NK-92 (cell line): ENCODE data around the gene MTCL1.

Experiments used
- DNase-seq: peaks from one replicate; lab custom pipeline; 2025; ENCODE audit not compliant: unreplicated experiment; lab: John Stamatoyannopoulos, UW

The MTCL1 gene

DNA sequence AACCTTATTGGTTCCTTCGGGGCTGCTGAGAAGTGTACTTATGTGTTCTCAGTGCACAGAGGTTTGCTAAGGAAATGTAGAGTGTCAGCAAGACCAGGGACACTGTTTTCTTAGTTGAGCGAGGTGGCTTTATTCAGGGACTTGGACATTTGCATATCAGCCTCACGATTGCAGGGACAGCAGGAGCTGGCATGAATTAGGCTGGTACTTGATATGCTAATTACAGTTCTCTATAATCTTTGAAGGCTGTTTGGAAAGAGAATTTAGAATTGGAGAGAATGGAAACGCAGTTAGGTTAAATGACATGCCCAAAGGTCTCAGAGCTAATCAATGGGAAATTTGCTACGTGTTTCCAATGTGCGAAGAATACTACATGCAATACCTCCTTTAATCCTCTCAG lies 18.7 kb upstream of the MTCL1 start:
- no peak for DNase-seq

DNA sequence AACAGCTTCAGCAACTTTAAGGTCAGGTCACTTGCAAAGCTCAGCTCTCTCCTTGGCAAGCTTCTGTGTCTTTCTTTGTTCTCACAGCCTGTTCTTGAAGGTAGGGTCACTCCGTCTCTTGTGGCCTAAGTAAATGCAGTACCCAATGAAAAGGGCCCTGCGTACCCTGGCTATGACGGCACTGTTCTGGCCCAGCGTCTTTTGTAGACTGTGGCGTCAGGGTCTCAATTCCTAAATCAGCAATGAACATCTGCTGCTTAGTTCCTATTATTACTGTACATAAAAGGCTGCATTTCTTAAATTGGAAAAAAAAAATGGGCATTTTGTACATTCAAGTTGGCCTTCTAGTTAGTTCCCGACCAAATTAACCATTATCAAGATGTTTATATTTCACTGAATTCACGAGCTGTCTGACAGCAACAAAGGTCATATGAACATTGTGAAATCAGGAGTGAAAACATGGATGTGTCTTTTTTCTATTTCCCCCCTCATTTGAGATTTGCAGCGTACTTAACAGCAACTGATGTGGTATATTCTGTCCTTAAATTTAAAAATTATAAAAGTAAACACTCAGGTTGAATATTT lies 17.0 kb upstream of the MTCL1 start:
- no peak for DNase-seq

DNA sequence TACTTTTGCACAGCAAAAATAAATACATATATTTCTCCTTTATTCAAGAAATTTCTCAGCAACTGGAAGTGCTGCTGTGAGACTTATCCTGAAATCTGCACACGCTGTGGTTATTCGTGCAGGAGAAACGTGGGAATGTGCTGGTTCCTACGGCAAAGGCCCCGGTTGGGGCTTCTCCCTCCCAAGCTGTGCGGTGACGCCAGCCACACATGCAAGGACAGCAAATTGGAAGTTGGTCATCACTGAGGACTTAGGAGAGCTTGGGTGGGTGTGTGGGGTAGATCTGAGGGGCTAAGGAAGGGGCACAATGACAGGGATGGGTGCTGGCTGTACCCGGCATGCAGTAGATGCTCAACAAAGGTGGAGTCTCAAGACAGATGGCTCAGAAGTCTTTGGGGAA lies 16.5 kb upstream of the MTCL1 start:
- DNase-seq, result no peak

DNA sequence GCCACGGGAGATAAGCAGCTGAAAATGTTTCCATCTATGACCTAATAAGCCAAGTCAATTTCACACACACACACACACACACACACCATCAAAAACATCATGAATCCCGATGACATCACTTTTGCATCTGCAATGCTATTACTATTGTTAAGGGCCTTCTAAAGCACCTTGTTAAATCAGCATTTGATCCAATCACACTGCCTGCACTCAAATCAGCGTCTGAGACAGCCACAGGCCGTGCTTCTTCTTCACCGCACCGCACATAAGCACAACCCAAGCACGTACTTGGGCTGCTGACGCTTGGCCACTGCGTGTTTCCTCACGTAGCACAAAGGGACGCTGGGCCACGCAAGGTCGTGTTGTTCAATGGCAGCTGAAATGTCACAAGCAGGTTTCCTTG lies 15.8 kb upstream of the MTCL1 start:
- DNase-seq, result no peak

DNA sequence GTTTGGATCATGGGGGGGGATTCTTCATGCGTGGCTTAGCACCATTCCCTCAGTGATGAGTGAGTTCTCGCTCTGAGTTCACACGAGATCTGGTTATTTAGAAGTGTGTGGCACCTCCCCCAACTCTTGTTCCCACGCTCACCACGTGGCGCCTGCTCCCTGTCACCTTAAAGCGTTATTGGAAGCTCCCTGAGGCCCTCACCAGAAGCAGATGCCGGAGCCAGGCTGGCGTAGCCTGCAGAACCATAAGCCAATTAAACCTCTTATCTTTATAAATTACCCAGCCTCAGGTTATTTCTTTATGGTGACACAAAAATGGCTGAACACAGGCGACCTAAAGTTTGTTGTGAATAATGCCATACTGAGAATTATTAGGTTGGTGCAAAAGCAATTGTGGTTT lies 10.5 kb upstream of the MTCL1 start:
- no peak for DNase-seq

DNA sequence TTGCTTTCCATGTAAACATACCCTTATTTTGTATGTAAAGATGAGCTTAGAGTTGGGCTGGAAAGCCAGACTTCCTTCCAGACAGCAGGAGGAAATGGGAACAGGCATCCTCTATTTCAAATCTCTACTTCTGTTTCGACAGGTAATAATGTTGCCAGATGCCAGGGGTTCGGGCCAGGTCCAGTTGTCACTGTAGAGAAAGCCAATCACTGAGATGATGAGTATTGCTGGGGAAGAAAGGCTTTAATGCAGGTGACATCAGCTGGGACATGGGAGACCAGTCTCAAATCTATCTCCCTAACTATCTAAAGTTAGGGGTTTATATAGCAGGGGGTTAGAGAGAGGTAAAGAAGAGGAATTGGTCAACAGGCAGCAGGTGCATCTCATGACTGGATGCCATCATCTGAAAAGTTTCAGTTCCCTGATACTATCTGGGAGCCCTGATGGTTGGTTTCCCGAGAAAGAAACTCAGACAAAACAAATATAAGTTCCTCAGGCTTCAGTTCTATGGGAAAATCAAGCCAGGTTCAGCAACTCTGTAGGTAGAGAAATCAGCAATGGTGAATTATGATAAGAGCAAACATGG lies 9.3 kb upstream of the MTCL1 start:
- DNase-seq, result no peak

DNA sequence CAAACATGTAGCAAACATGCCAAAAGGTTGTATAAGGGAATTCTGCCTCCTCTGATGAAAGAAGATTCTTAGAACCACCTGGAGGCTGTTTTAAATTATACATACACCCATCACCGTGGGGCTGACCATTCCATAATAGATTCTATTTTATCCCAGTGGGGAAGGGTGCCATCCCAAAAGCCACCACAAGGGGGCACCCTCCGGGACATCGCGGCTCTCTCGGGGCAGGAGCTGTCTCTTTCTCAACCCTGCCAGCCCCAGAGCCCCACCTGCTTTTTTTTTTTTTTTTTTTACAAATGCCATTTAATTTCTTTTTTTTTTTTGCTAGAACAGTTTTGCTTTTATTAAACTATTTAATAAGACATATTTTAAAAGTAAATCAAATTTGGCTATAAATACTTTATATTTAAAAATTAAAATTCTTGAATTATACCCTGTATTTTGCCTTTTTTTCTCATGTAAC lies 8.6 kb upstream of the MTCL1 start:
- no peak for DNase-seq

DNA sequence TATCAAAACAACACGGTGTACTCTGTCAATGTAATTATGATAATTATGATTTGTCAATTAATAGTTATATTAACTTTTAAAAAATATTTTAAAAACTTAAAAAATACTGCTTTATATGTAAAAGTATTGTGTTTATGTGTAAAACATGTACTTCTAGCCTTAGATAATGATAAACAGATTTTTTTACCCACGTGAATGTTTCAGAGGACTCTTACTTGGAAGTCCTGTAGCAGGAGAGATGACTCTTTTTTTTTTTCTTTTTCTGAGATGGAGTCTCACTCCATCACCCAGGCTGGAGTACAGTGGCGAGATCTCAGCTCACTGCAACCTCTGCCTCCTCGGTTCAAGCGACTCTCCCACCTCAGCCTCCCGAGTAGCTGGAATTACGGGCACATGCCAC lies 6.2 kb upstream of the MTCL1 start:
- DNase-seq, result no peak

DNA sequence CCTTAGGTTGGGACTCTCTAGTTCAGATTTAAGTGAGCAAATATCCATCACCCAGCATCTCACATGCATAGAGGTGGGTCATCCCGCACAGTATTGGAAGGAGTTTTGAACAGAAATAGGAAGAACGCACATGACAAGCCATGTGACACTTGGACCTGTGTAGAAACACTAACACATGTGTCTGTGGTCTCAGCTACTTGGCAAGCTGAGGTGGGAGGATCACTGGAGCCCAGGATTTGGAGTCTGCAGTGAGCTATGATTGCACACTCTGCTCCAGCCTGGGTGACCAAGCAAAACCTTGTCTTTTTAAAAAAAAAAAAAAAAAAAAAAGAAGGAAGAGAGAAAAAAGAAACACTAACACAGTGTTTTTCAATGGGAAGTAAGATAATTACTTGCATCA lies 5.4 kb upstream of the MTCL1 start:
- DNase-seq, result no peak

DNA sequence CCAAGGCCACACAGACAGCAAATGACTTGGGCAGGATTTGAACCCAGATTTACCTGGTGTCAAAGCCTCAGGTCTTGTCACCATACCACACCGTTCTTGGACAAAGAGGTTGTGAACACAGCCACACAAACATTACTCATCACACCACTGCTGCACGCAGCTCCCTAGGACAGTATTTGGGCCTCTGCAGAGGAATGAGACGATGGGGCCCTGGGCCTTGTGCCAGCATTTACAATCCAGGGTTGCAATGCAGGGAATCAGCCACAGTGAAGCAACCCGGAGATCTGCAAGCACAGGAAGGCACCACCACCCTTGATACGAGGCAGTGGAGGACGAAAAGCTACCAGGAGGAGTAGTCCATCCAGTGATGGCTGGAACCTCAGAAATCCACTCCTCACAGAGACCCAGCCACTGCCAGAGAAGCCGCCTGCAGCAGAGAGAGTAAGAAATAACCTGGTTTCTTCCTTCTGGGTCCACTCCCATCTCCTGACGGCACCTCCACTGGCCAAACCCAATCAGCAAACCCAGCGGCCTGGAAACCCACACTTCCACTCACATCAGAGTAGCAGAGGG lies 3.7 kb upstream of the MTCL1 start:
- DNase-seq, result no peak

DNA sequence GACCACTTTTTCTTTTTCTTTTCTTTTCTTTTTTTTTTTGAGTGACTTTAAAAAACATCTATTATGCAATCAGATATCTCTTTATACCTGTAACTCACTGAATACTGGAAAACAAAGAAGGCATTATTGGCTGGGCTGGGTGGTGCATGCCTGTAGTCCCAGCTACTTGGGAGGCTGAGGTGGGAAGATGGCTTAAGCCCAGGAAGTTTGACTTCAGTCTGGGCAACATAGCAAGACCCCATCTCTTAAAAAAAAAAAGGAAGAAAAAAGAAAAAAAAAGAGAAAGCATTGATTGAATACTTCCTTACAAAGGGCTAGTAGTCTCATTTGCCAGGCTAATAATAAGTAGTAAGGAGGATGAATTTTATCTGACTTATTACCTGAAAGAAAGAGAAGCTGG lies 2.7 kb upstream of the MTCL1 start:
- DNase-seq, result no peak

DNA sequence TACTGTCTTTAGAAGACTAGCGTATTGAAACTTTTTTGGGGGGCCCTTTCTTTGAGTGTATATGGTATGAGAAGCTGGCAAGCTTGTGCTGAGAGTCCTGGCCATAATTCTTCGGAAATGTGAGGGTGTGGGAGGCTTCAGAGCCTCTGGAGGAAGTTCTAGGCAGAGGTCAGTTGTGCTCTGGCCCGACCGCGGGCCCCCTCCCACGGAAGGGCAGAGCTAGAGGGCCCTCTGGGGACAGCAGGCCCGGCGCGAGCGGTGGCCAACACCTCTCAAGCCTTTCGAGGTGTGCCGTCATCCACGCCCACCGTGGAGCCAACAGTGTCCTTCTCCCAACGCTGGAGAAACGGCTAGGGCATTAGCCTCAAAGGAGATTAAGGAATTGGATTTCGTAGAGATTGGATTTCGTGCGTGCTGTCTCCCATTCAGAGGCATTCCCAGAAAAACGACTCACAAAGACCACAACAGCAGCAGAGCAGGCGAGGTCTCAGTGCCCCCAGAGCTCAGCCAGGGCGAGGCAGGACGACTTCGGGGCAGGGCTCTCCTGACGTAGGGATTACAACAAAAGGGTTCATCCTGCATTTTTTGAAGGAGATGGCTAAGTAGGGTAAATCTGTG lies 2.2 kb upstream of the MTCL1 start:
- no peak for DNase-seq

DNA sequence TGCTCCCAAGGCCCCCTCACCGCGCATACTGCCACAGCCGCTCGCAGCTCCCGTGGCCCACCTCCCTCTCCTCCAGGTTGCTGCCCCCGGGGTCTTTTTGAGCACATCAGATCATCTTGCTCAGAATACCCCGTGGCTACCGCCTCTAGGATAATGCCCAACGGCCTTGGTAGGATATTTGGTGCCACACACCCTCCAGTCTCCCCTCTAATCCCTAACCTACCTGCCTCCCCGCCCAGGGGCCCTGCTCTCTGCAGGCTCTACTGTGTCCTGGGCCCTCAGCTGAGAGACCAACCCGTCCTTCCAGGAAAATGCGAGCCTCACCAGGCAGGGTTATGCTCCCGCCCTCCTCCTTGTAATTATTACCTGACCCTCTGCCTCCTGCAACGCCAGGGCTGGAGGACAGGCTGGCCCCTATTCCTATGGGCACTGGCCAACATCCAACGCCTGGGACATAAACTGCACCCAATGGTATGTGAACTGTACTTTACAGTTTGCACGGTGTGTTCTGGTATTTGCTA lies 1.5 kb upstream of the MTCL1 start:
- no peak for DNase-seq

DNA sequence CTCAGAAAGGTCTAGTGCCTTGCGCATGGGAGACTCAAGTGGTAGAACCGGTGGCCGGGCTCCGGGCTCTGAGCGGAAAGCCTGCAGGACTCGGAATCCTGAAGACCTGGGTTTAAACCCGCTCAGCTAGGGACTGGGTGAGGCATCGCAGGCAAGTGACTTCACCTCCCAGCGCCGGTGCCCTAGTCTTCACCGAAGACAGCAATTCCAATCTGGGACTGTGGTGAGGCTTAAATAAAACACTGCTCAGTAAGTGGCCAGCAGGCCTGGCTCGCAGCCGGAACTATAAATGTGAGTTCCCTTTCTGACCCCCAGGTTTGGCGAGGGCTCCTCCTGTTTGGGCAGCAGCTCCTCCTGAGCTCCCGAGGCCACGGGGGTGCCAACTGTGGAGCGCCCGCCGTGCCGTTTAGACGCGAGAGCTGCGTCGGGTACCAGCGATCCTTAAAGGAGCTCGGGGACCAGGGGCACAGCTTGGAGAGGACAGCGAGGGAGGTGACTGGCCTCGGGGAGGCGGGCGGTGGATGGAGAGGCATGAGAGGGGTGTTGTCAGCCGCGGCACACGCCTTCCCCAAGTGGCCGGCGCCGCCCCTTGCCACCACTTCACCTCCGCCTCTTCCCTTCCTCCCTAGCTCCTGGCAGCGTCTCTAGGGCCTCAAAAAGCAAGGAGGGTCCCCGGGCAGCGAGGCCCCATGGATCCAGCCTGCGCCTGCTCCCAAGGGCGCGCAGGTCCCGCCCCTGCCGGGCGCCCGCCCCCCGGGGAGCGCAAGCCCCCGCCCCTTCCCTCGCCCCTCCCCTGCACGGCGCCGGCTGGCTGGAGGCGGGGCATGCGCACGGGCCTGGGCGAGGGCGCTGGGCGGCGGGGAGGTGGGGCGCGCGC lies 757 bp upstream of the MTCL1 start:
- no peak for DNase-seq

DNA sequence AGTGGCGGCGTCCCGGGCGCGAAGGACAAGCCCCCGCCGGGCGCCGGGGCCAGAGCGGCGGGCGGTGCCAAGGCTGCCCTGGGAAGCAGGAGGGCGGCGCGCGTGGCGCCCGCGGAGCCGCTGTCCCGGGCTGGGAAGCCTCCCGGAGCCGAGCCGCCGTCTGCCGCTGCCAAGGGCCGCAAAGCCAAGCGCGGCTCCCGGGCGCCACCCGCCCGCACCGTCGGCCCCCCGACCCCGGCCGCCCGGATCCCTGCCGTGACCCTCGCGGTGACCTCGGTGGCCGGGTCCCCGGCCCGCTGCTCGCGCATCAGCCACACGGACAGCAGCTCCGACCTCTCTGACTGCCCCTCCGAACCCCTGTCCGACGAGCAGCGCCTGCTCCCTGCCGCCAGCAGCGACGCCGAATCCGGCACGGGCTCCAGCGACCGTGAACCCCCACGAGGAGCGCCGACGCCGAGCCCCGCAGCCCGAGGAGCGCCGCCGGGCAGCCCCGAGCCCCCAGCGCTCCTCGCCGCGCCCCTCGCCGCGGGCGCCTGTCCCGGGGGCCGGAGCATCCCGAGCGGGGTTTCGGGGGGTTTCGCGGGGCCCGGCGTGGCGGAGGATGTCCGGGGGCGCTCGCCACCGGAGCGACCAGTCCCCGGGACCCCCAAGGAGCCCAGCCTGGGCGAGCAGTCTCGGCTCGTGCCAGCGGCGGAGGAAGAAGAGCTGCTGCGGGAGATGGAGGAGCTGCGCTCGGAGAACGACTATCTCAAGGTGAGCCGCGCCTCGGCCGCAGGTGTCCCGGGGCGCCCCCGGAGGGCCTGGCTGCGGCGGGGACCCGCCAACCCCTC lies 820 bp downstream of the MTCL1 start:
- DNase-seq, result no peak

DNA sequence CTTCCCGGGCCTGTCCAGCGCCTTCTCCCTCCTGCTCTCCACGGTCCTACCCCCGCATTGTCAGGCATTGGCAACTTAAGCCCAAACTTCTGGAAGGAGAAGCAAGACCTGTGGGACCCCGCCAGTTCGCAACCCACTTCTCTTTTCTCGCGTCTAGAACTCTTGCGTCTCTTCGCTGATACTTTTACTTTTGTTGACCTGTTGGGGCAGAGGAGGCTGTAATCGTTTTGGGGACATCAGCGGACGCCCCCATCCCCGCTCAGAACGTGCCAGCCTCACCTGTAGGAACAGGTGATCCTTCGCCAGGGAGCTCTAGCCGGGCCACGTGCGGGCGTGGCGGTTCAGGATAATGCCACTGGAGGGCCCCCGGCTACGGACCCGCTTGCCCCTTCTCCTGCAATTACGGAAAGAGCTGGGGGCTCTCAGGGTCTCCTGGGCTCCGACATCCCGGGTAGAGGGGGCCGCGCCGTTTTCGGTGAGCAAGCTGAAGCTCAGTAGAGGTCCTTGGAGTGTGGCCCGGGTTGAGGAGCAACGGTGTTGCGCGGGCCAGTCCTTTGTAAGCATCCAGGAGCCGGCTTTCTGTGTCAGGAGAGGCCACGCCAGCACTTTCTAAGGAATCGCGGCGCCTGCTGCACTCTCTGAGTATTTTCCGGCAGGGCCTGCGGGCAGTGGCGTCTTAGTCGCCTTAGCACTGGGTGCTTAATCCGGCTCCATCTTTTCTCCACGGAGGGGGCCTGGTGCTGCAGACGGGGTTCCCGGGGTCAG lies 1.6 kb downstream of the MTCL1 start:
- no peak for DNase-seq

DNA sequence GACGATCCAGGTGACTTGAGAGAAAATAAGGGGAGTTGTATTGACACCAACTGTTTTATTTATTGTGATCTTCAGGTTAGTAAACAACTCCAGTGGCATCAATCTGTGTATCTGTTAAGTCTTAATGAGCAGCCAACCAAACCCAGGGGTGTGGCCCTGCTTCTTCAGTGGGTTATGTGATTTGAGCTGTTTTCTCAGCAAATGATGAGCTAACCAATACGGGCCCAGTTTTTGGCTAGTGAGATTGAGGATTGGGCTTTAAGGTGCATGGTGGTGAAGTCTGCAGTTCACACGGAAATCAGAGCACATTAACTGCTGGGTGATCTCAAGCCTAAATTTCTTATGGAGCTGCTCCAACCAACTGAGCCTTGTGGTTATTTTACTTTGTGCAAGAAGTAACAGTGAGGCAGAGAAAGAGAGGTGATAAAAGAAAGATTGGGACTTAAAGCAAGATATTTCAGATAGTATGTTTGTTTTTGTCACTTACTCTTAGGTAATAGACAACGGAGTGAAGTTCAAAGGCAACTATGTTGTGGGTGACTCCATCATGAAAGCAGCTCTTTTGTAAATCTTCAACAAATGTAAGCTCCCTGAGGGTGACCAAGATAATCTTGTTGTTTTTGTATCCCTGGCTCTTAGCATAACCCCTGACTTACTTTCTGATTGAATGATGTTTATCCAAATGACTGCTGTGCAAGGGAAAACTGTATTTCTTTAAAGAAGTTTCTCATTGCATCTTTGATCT lies 2.4 kb downstream of the MTCL1 start:
- DNase-seq, result no peak

DNA sequence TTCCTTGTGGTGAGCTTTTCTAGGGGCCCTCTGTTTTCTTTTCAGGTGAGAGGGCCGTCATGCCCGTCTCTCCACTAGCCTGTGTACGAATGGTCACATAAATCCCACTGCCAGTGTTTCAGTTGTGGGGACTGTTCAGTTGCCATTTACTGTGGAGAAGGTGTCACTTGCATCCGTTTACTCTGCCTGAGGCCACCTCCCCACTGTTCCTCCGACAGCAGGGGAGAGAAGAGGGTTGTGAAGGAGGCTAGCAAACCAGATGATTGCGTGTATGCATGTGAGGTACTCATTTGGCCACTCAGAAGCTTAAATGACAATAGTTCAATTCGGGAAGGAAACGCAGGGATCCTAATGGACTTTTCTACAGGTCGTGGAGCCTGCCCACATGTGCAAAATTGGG lies 3.3 kb downstream of the MTCL1 start:
- no peak for DNase-seq
